ENCODE data around the gene HTR3A. TPM values are rescaled to one million over a fixed set of nuclear protein-coding genes. Genes with fewer than 3 reads are reported as not detected.

The HTR3A gene
- total RNA-seq, 2 experiments from 2014 or later = not detected

GRCh38 chr11:113977071-113977490 is 2.2 kb downstream of the HTR3A start:
- ChIA-PET CTCF (no interaction called here), POLR2A (interaction anchor here (0.9 kb wide), 1 partner anchor 14 kb away, joined by 3 read pairs; no protein-coding TSS in a partner anchor)
- no peak overlapping the region for H3K27ac Mint-ChIP-seq
- H3K27me3 Mint-ChIP-seq = peaks cover 25% of the 10 kb centered on the region
- no peaks in the 10 kb centered on the region for H3K36me3 Mint-ChIP-seq (ENCODE audit: low read depth)
- Histone ChIP-seq H3K4me3 (ENCODE audit: low read length) (no peak overlapping the region), H3K4me1 (ENCODE audit: insufficient read depth, low read length) (no peaks in the 10 kb centered on the region), H3K27me3 (ENCODE audit: control insufficient read depth in 1 of 2, insufficient read depth in 2 of 2, low read length in 2 of 2) (peaks cover 0 to 12% of the 10 kb centered on the region in 2 experiments), H3K27ac (ENCODE audit: low read depth in 1 of 2, low read length in 2 of 2) (no peak overlapping the region), H3K9me3 (ENCODE audit: control insufficient read depth in 1 of 2, insufficient read depth in 1 of 2, low read length in 2 of 2) (no peaks in the 10 kb centered on the region), H3K36me3 (ENCODE audit: insufficient read depth, low read length) (no peaks in the 10 kb centered on the region)
- H3K4me3 Mint-ChIP-seq = no peak overlapping the region
- no peak for TF ChIP-seq CTCF (IDR thresholded peaks at IDR 0.05)
- ATAC-seq (ENCODE audit: poor library complexity) = no peak
- H3K9me3 Mint-ChIP-seq = no peaks in the 10 kb centered on the region
- no peak for DNase-seq
- intact Hi-C loops (cut with DNase I, micrococcal nuclease) = no loop called here
- H3K4me1 Mint-ChIP-seq (ENCODE audit: low read depth) = no peaks in the 10 kb centered on the region

- intact Hi-C loops (cut with DNase I, micrococcal nuclease) = no loop called here
- H3K27ac ChIP-seq (ENCODE audit: low read depth in 1 of 2, low read length in 2 of 2) = no peak overlapping the region
- no peaks in the 10 kb centered on the region for H3K36me3 ChIP-seq (ENCODE audit: insufficient read depth, low read length)
- Mint-ChIP-seq H3K27me3 (peaks cover 19% of the 10 kb centered on the region), H3K4me1 (ENCODE audit: low read depth) (no peaks in the 10 kb centered on the region), H3K27ac (no peak overlapping the region), H3K36me3 (ENCODE audit: low read depth) (no peaks in the 10 kb centered on the region), H3K9me3 (no peaks in the 10 kb centered on the region), H3K4me3 (no peak overlapping the region)
- DNase-seq (no peak), ATAC-seq (ENCODE audit: poor library complexity) (no peak)
- peaks cover 3 to 15% of the 10 kb centered on the region in 2 experiments for H3K27me3 ChIP-seq (ENCODE audit: control insufficient read depth in 1 of 2, insufficient read depth in 2 of 2, low read length in 2 of 2)
- H3K9me3 ChIP-seq (ENCODE audit: control insufficient read depth in 1 of 2, insufficient read depth in 1 of 2, low read length in 2 of 2) = no peaks in the 10 kb centered on the region
- no peak for TF ChIP-seq CTCF (IDR thresholded peaks at IDR 0.05)
- CTCF ChIA-PET = no interaction called here
- H3K4me1 ChIP-seq (ENCODE audit: insufficient read depth, low read length) = no peaks in the 10 kb centered on the region
- no peak overlapping the region for H3K4me3 ChIP-seq (ENCODE audit: low read length)
- POLR2A ChIA-PET = interaction anchor here (0.9 kb wide), 1 partner anchor 14 kb away, joined by 3 read pairs; no protein-coding TSS in a partner anchor
These were observed 2.8 kb downstream of the HTR3A start for GRCh38 chr11:113977701-113978100.

DNA sequence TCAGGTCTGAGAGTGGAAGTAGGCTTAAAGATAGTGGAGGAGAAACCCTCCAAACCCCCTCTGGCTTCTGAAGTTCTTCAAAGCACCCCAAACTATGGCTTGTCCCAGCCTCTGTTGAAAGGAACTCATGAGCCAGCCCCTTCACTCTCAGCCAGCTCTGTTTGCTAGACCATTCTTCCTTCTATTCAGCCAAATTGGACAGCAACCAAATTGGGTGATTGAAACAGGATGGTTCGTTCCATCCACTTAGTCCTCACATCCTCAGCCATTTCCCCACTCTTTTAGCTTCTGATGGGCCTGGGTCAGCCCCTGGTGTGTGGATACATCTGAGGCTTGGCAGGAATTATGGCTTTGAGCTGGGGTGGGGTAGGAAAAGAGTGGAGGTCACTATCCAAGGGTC is 4.5 kb downstream of the HTR3A start:
- no peak for DNase-seq
- CTCF ChIA-PET = no interaction called here

More for the DNA sequence above, 4.5 kb downstream of the HTR3A start:
- Histone ChIP-seq H3K9me3 (ENCODE audit: control insufficient read depth in 1 of 2, insufficient read depth in 1 of 2, low read length in 2 of 2) (no peaks in the 10 kb centered on the region), H3K36me3 (ENCODE audit: insufficient read depth, low read length) (no peaks in the 10 kb centered on the region), H3K27me3 (ENCODE audit: control insufficient read depth in 1 of 2, insufficient read depth in 2 of 2, low read length in 2 of 2) (peaks cover 3 to 15% of the 10 kb centered on the region in 2 experiments), H3K4me3 (ENCODE audit: low read length) (no peak overlapping the region), H3K4me1 (ENCODE audit: insufficient read depth, low read length) (no peaks in the 10 kb centered on the region), H3K27ac (ENCODE audit: low read depth in 1 of 2, low read length in 2 of 2) (no peak overlapping the region)
- Mint-ChIP-seq H3K27ac (no peak overlapping the region), H3K4me3 (no peak overlapping the region), H3K9me3 (no peaks in the 10 kb centered on the region), H3K4me1 (ENCODE audit: low read depth) (no peaks in the 10 kb centered on the region), H3K27me3 (peaks cover 26% of the 10 kb centered on the region), H3K36me3 (ENCODE audit: low read depth) (no peaks in the 10 kb centered on the region)
- POLR2A ChIA-PET = no interaction called here
- no peak for ATAC-seq (ENCODE audit: poor library complexity)
- TF ChIP-seq CTCF (IDR thresholded peaks at IDR 0.05) = no peak
- intact Hi-C loops (cut with DNase I, micrococcal nuclease) = no loop called here
